Bronchial epithelial cell (primary cell): ENCODE measurements around the gene BATF3. TPM values are rescaled to one million over a fixed set of nuclear protein-coding genes. Genes with fewer than 3 reads are reported as not detected.
A peak's percentile ranks its signal among the peaks of the same experiment; 100 is the strongest.
"Not testable (repeated sequence)": the region's sequence is repeated elsewhere in the genome, so short reads cannot be mapped to it uniquely, and the experiment has no call there.

Experiments
- DNase-seq: peaks from one replicate; pipeline ENCODE4 v3.0.0-alpha.2; 2010; ENCODE audit warnings: low read depth
- FAIRE-seq: peaks from 2 replicates; lab custom pipeline; 2011; peaks lifted over from hg19 to GRCh38; lab: Jason Lieb, UNC
- H3K27me3 ChIP-seq: 2 replicates; pipeline ENCODE4 v1.5.1; 2011; ENCODE audit warnings: low read length; ENCODE audit not compliant: control insufficient read depth, insufficient read depth
- H3K36me3 ChIP-seq: 2 replicates; pipeline ENCODE4 v1.5.1; 2011; ENCODE audit warnings: low read length; ENCODE audit not compliant: control insufficient read depth, insufficient read depth
- H3K4me3 ChIP-seq: 2 replicates; pipeline ENCODE4 v1.5.1; 2011; ENCODE audit warnings: mild to moderate bottlenecking, low read depth, low read length, control low read depth
- total RNA-seq: library from RNA; depleted of rRNA; stranded (reverse); fragments of >200 nt; gene quantifications from 2 replicates; pipeline ENCODE4 v1.2.1, GENCODE V29; 2014
- TF ChIP-seq, protein P1 (sequence below): IDR thresholded peaks from 2 replicates; pipeline ENCODE4 v1.5.1; 2011; ENCODE audit warnings: mild to moderate bottlenecking, moderate library complexity, low read length, control low read depth, inconsistent platforms; ENCODE audit not compliant: insufficient read depth, severe bottlenecking

The BATF3 gene
- total RNA-seq, 1 donor from 2014 or later: 0.26 TPM

DNA sequence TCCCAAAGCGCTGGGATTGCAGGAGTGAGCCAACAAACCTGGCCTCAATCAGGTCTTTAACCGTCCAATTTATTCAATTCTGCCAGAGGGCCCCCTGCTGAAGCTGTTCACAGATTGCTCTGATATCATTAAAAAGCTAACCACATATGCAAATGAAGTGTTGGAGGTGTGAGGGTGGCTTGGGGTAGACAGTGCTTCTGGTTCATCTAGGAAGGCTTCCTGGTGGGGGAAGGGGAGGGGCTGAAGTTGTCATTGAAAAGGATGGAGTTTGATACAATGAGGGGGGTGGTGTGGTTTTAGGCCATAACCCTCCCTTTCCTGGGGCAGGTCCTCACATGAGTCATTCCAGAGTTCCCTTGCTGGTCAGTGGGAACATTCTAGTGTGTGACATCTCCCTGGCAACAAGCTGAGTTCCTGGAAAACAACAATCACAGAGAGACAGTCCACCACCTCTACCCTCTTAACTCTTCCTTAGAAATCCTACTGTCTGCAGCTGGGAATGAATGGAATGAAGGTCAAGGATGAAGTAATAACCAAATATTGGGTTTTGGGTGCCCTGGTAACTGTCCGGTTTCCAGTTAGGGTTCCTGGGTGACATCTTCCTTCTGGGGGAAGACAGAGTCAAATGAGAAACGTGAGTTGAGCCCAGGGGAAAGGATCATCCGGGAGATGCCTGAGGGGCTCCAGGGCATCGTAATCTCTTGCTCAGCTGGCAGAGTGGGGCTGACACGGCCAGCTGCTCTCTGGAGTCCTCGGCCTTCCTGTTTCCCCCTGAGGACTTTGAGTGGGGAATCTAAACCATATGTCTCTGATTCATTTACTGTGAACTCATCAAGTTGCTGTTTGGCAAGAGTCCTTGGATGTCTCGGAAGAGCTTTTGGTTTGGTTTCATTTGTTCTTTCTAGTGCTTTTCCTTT lies 32.2 kb downstream of the BATF3 start:
- FAIRE-seq: no peak
- H3K27me3 ChIP-seq: no peaks in the 10 kb centered on the region
- no peaks in the 10 kb centered on the region for H3K36me3 ChIP-seq
- peak; percentile 39 for DNase-seq
- TF ChIP-seq, protein P1, sequence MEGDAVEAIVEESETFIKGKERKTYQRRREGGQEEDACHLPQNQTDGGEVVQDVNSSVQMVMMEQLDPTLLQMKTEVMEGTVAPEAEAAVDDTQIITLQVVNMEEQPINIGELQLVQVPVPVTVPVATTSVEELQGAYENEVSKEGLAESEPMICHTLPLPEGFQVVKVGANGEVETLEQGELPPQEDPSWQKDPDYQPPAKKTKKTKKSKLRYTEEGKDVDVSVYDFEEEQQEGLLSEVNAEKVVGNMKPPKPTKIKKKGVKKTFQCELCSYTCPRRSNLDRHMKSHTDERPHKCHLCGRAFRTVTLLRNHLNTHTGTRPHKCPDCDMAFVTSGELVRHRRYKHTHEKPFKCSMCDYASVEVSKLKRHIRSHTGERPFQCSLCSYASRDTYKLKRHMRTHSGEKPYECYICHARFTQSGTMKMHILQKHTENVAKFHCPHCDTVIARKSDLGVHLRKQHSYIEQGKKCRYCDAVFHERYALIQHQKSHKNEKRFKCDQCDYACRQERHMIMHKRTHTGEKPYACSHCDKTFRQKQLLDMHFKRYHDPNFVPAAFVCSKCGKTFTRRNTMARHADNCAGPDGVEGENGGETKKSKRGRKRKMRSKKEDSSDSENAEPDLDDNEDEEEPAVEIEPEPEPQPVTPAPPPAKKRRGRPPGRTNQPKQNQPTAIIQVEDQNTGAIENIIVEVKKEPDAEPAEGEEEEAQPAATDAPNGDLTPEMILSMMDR: no peak
- no peak overlapping the region for H3K4me3 ChIP-seq

DNA sequence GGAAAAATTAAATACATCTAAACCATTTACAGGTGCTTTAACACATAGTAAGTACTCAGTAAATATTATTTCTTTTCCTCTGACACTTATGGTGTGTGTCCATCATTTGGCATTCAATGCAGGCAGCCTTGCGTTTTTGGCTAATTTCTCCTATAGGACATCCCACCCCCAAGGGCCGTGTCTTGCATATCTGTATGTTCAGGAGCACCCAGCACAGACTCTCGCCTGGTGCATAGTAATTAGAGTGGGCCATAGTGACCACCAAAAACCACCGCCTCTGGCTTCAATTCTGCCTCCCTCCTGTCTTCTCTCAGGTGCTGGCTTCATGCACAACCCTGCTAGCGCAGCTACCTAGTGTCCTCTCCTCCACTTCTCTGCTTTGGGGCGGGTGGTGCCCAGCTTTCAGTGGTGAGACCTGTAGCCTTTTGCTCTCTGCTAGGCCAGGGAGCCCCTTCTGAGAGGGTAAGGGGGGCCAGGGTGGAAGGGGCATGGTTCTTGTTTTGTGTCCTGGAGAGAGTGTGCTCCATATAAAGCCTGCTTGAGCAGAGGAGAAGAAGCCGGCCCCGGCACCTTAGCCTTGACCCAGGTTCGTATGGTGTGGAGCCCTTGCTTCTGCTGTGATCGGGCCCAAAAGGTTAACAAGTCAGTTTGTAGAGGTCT lies 33.4 kb downstream of the BATF3 start:
- H3K36me3 ChIP-seq: no peaks in the 10 kb centered on the region
- H3K27me3 ChIP-seq: no peaks in the 10 kb centered on the region
- DNase-seq (no peak), FAIRE-seq (no peak)
- TF ChIP-seq, protein P1: no peak
- no peak overlapping the region for H3K4me3 ChIP-seq

DNA sequence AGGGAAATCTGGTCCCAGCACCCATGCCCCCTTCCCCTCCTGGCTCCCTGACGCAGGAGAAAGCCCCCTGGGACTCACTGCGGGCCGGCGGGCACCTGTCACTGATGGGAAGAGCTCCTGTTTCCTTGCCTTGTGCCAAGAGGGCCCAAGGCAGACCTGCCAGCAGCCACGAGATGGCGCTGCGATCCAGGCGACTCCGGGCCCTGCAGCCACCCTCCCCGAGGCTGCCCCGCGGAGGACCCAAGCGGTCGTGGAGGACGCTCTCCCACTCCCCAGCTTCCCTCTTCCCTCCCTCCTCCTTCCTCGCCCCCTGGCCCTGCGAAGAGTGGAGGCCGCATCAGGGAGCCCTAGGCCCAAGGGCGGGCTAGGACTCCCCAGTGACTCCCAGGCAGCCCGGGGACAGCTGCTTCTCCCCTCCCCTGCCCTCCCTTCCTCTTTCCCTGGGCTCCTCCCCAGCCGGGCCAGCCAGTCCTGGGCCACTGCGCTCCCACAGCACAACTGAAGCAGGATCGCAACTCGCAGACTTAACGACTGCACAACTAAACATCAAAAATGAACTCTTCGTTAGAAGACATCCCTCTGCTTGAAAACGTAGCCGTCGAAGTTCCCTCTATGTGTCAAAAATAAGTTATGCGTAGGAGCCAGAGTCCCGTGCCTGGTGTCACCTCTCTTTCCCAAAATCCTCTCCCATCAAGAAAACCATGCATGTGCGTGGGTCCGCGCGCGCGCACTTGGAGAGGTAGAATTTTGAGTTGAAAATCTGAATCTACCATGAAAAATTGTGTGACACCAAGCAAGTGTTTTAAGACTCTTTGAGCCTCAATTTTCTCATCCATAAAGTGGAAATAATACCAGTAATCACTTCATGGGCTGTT lies 34.2 kb downstream of the BATF3 start:
- Histone ChIP-seq H3K27me3 (no peaks in the 10 kb centered on the region), H3K4me3 (peak overlapping the region; percentile 51), H3K36me3 (no peaks in the 10 kb centered on the region)
- TF ChIP-seq, protein P1: peak; percentile 99
- DNase-seq (peak; percentile 55), FAIRE-seq (no peak)

DNA sequence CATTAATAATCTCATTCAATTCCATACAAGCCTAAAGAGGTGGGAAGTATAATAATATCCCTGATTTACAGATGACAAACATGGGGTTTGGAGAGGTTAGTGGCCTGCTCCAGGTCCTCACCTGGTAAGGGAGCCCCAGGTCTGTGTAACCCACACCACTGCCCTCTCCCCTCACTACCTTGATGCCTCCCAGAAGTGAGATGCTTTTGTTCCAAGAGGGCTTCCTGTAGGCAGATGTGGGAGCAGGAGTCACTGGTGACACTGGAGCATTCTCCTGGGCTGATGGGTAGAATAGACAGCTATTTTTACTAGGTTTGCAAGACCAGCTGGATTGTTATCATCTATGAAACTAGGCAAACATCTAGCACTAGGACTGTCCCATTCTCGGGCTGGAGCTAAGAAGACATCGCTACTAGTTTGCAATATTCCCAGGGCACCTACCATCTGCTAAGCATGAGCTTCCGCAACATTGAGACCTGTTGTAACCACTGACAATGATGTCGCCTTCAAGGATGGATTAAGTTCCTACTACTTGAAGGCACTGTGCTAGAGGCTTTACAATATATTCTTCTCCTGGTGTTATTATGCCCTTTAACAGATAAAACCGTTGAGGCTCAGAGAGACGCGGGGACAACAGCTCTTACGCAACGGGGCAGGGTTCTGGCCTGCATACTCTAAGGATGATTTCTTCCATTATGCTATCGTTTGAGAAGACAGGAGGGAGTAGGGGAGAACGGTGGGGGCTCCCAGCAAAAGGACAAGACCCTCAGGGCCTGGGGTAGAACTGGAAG lies 35.0 kb downstream of the BATF3 start:
- TF ChIP-seq, protein P1: no peak
- H3K36me3 ChIP-seq: no peaks in the 10 kb centered on the region
- no peaks in the 10 kb centered on the region for H3K27me3 ChIP-seq
- H3K4me3 ChIP-seq: no peak overlapping the region
- no peak for FAIRE-seq
- DNase-seq: no peak

DNA sequence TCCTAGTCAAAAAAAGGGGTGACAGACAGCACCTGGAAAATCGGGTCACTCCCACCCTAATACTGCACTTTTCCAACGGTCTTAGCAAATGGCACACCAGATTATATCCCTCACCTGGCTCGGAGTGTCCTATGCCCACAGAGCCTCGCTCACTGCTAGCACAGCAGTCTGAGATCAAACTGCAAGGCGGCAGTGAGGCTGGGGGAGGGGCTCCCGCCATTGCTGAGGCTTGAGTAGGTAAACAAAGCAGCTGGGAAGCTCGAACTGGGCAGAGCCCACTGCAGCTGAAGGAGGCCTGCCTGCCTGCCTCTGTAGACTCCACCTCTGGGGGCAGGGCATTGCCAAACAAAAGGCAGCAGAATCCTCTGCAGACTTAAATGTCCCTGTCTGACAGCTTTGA lies 41.4 kb downstream of the BATF3 start:
- not testable (repeated sequence) for H3K4me3 ChIP-seq, DNase-seq, H3K27me3 ChIP-seq, H3K36me3 ChIP-seq, FAIRE-seq
